SK-N-SH (cell line): ENCODE results near the gene KLHL22. TPM values are rescaled to one million over a fixed set of nuclear protein-coding genes. Genes with fewer than 3 reads are reported as not detected.

ENCODE experiments used
- CTCF ChIA-PET: fragments of 300-600, 350-600 bp; formaldehyde crosslinking; extraction: SDS; loops from one replicate; lab custom pipeline; 2021; lab: Yijun Ruan, JAX
- POLR2A ChIA-PET: fragments of 350-600 bp; sonication (Branson Sonifier 250); formaldehyde crosslinking; extraction: SDS; loops from one replicate; lab custom pipeline; 2020; ENCODE audit warnings: antibody characterized with exemption, inconsistent platforms; lab: Yijun Ruan, JAX
- DNase-seq: peaks from one replicate; pipeline ENCODE4 v3.0.0; 2012
- H2AFZ ChIP-seq: fragments of 200-600 bp; sonication (generic); 2 replicates; pipeline ENCODE4 v1.8.1; 2016; ENCODE audit warnings: antibody characterized with exemption, mild to moderate bottlenecking, low read depth
- H3F3A ChIP-seq: fragments of 200-600 bp; sonication (generic); replicated peaks from 2 replicates; pipeline ENCODE3; 2016; ENCODE audit warnings: antibody characterized with exemption, mild to moderate bottlenecking; ENCODE audit not compliant: insufficient read depth
- H3K27ac ChIP-seq, 2 experiments: fragments of 200-500 bp in 1 of 2; fragments of 200-600 bp in 1 of 2; sonication (Bioruptor generic) in 1 of 2; sonication (generic), shearing (Covaris generic) in 1 of 2; 2 replicates each; pipeline versions ENCODE4 v1.5.1 to v1.6.1; 2014 to 2016; ENCODE audit warnings: low read depth in 2 of 2, inconsistent platforms in 1 of 2, low read length in 1 of 2, mild to moderate bottlenecking in 1 of 2, mixed read lengths in 1 of 2
- H3K27me3 ChIP-seq: fragments of 200-600 bp; sonication (generic), shearing (Covaris generic); 2 replicates; pipeline ENCODE4 v1.6.1; 2016; ENCODE audit warnings: mixed run types; ENCODE audit not compliant: insufficient read depth
- H3K36me3 ChIP-seq, 2 experiments: fragments of 200-500 bp in 1 of 2; fragments of 200-600 bp in 1 of 2; sonication (Bioruptor generic) in 1 of 2; sonication (generic) in 1 of 2; replicated peaks in 1 of 2; 2 replicates each; pipeline versions ENCODE3 to v1.5.1; 2014 to 2016; ENCODE audit warnings: low read length in 1 of 2, mild to moderate bottlenecking in 1 of 2; ENCODE audit not compliant: insufficient read depth in 2 of 2, control insufficient read depth in 1 of 2
- H3K4me1 ChIP-seq, 2 experiments: fragments of 200-500 bp in 1 of 2; fragments of 200-600 bp in 1 of 2; sonication (Bioruptor generic) in 1 of 2; sonication (generic), shearing (Covaris generic) in 1 of 2; 2 replicates each; pipeline versions ENCODE4 v1.5.1 to v1.6.1; 2014 to 2016; ENCODE audit warnings: low read depth in 1 of 2, low read length in 1 of 2, mixed run types in 1 of 2; ENCODE audit not compliant: insufficient read depth in 2 of 2, control insufficient read depth in 1 of 2
- H3K4me2 ChIP-seq: fragments of 200-600 bp; sonication (generic), shearing (Covaris generic); 2 replicates; pipeline ENCODE4 v1.6.1; 2017; ENCODE audit warnings: mixed run types
- H3K4me3 ChIP-seq, 2 experiments: fragments of 200-500 bp in 1 of 2; fragments of 200-600 bp in 1 of 2; sonication (Bioruptor generic) in 1 of 2; sonication (generic), shearing (Covaris generic) in 1 of 2; 2 replicates each; pipeline versions ENCODE4 v1.5.1 to v1.8.1; 2014 to 2016; ENCODE audit warnings: low read depth in 2 of 2, inconsistent platforms in 1 of 2, low read length in 1 of 2, mild to moderate bottlenecking in 1 of 2, mixed read lengths in 1 of 2, moderate library complexity in 1 of 2
- H3K79me2 ChIP-seq: fragments of 200-600 bp; sonication (generic); 2 replicates; pipeline ENCODE4 v1.8.1; 2017; ENCODE audit warnings: mild to moderate bottlenecking; ENCODE audit not compliant: insufficient read depth
- H3K9ac ChIP-seq: fragments of 200-600 bp; sonication (generic); 2 replicates; pipeline ENCODE4 v1.6.1; 2017; ENCODE audit warnings: mixed run types
- H3K9me2 ChIP-seq: fragments of 200-600 bp; sonication (generic); 2 replicates; pipeline ENCODE4 v1.6.1; 2017; ENCODE audit warnings: mixed run types
- H3K9me3 ChIP-seq: fragments of 200-600 bp; sonication (generic); 2 replicates; pipeline ENCODE4 v1.6.1; 2017; ENCODE audit warnings: mixed run types, mild to moderate bottlenecking, moderate library complexity
- H4K20me1 ChIP-seq: fragments of 200-600 bp; sonication (generic); 2 replicates; pipeline ENCODE4 v1.6.1; 2017; ENCODE audit warnings: mild to moderate bottlenecking, mixed run types; ENCODE audit not compliant: insufficient read depth
- EZH2phosphoT487 ChIP-seq: fragments of 200-600 bp; sonication (generic); IDR thresholded peaks from 2 replicates; pipeline ENCODE4 v1.6.1; 2017; ENCODE audit warnings: low read depth, mixed run types, mild to moderate bottlenecking, antibody characterized with exemption, moderate library complexity, borderline replicate concordance
- FOXJ3 ChIP-seq: sonication (generic); formaldehyde crosslinking; IDR thresholded peaks from 2 replicates; pipeline ENCODE4 v1.5.1; 2020; ENCODE audit warnings: mild to moderate bottlenecking, missing genetic modification reagents
- MEF2A ChIP-seq: IDR thresholded peaks from 2 replicates; pipeline ENCODE4 v1.4.0; 2012; ENCODE audit warnings: low read depth, borderline replicate concordance
- POLR2AphosphoS5 ChIP-seq: IDR thresholded peaks from 2 replicates; pipeline ENCODE4 v1.6.1; 2012; ENCODE audit warnings: low read depth, low read length
- RAD21 ChIP-seq: IDR thresholded peaks from 2 replicates; pipeline ENCODE4 v1.6.1; 2012; ENCODE audit warnings: mild to moderate bottlenecking, low read length
- RCOR1 ChIP-seq: fragments of 150-350 bp; IDR thresholded peaks from 2 replicates; pipeline ENCODE4 v1.6.1; 2017; ENCODE audit warnings: antibody characterized with exemption, low read length
- RXRA ChIP-seq: IDR thresholded peaks from 2 replicates; pipeline ENCODE4 v1.4.0; 2012; ENCODE audit warnings: low read depth, mild to moderate bottlenecking, borderline replicate concordance
- TCF12 ChIP-seq: IDR thresholded peaks from 2 replicates; pipeline ENCODE4 v1.4.0; 2012
- YY1 ChIP-seq: IDR thresholded peaks from 2 replicates; pipeline ENCODE4 v1.4.0; 2012; ENCODE audit warnings: low read depth, mild to moderate bottlenecking
- ZBTB33 ChIP-seq: IDR thresholded peaks from 2 replicates; pipeline ENCODE4 v1.4.0; 2012; ENCODE audit warnings: low read depth, borderline replicate concordance
- WGBS: methylation state at CpG from one replicate; pipeline ENCODE4 v1.1.6; 2017; ENCODE audit warnings: low lambda C conversion rate; 5-methylcytosine and 5-hydroxymethylcytosine counted together
- polyA plus RNA-seq, 3 experiments: library from polyadenylated mRNA; depleted of rRNA; stranded (reverse); fragments of >200 nt; gene quantifications; 2 replicates each; pipeline ENCODE4 v1.2.3, GENCODE V29; 2012
- TF ChIP-seq, protein P1 (sequence below): IDR thresholded peaks from 2 replicates; pipeline ENCODE4 v1.4.0; 2012; ENCODE audit warnings: low read depth
- TF ChIP-seq, protein P2 (sequence below): fragments of 200-600 bp; sonication (generic); IDR thresholded peaks from 2 replicates; pipeline ENCODE4 v1.6.1; 2017; ENCODE audit warnings: antibody characterized with exemption, mild to moderate bottlenecking, moderate library complexity

KLHL22 gene
- polyA plus RNA-seq, 1 of the 3 experiments (the other 2 are of a cell fraction): 26.5 TPM

- DNase-seq: no peak
- Histone ChIP-seq H3K27ac (no peak overlapping the region), H3K27me3 (no peaks in the 10 kb centered on the region), H4K20me1 (peaks cover 62% of the 10 kb centered on the region), H3K9me3 (no peaks in the 10 kb centered on the region), H2AFZ (no peak overlapping the region), H3K79me2 (peaks cover 73% of the 10 kb centered on the region), H3F3A (no peaks in the 10 kb centered on the region), H3K9ac (no peak overlapping the region), H3K4me2 (peak overlapping the region; percentile 99), H3K36me3 (peaks cover 0 to 14% of the 10 kb centered on the region in 2 experiments), H3K9me2 (no peaks in the 10 kb centered on the region), H3K4me1 (peaks cover 19 to 28% of the 10 kb centered on the region in 2 experiments; a peak in 3 of 4 replicates), H3K4me3 (0 out of 4 replicates have a peak overlapping the region, but pooled peaks of 1 of the 2 experiments have one; percentile 96)
- ChIA-PET POLR2A (interaction anchor here (2.4 kb wide), 1 partner anchor 12 kb away, joined by 9 read pairs; no protein-coding TSS in a partner anchor), CTCF (interaction anchor here (0.8 to 6.4 kb wide), 4 partner anchors 12 to 64 kb away, joined by 3 to 38 read pairs (median 6); no protein-coding TSS in a partner anchor)
- WGBS: 90% methylated on average over 3 of the region's 3 CpGs
- TF ChIP-seq TCF12: no peak
- no peak for TF ChIP-seq FOXJ3 (CRISPR knock-in tag)
- TF ChIP-seq RAD21: no peak
- no peak for TF ChIP-seq MEF2A
- no peak for TF ChIP-seq YY1
- TF ChIP-seq, protein P1, sequence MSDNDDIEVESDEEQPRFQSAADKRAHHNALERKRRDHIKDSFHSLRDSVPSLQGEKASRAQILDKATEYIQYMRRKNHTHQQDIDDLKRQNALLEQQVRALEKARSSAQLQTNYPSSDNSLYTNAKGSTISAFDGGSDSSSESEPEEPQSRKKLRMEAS: no peak
- TF ChIP-seq RXRA: no peak
- no peak for TF ChIP-seq RCOR1
- TF ChIP-seq EZH2phosphoT487: no peak
- TF ChIP-seq, protein P2, sequence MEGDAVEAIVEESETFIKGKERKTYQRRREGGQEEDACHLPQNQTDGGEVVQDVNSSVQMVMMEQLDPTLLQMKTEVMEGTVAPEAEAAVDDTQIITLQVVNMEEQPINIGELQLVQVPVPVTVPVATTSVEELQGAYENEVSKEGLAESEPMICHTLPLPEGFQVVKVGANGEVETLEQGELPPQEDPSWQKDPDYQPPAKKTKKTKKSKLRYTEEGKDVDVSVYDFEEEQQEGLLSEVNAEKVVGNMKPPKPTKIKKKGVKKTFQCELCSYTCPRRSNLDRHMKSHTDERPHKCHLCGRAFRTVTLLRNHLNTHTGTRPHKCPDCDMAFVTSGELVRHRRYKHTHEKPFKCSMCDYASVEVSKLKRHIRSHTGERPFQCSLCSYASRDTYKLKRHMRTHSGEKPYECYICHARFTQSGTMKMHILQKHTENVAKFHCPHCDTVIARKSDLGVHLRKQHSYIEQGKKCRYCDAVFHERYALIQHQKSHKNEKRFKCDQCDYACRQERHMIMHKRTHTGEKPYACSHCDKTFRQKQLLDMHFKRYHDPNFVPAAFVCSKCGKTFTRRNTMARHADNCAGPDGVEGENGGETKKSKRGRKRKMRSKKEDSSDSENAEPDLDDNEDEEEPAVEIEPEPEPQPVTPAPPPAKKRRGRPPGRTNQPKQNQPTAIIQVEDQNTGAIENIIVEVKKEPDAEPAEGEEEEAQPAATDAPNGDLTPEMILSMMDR: no peak
- TF ChIP-seq ZBTB33: no peak
Observed at GRCh38 chr22:20434773-20435172, 60.8 kb downstream of the KLHL22 start.

- H3K9ac ChIP-seq: no peak overlapping the region
- peaks cover 66% of the 10 kb centered on the region for H4K20me1 ChIP-seq
- no peak overlapping the region for H3K4me3 ChIP-seq
- H2AFZ ChIP-seq: no peak overlapping the region
- ChIA-PET POLR2A (interaction anchor here (2.4 kb wide), 1 partner anchor 11 kb away, joined by 9 read pairs; no protein-coding TSS in a partner anchor), CTCF (interaction anchor here (0.9 to 6.4 kb wide), 3 partner anchors 11 to 22 kb away, joined by 3 to 38 read pairs (median 8); no protein-coding TSS in a partner anchor)
- H3K9me2 ChIP-seq: no peaks in the 10 kb centered on the region
- H3K27ac ChIP-seq: no peak overlapping the region
- H3K4me2 ChIP-seq: no peak overlapping the region
- peaks cover 19 to 28% of the 10 kb centered on the region in 2 experiments; a peak in 3 of 4 replicates for H3K4me1 ChIP-seq
- H3K9me3 ChIP-seq: no peaks in the 10 kb centered on the region
- 96% methylated on average over 12 of the region's 12 CpGs for WGBS
- DNase-seq: no peak
- H3K27me3 ChIP-seq: no peaks in the 10 kb centered on the region
- H3F3A ChIP-seq: no peaks in the 10 kb centered on the region
- peaks cover 0 to 19% of the 10 kb centered on the region in 2 experiments for H3K36me3 ChIP-seq
- TF ChIP-seq POLR2AphosphoS5: no peak
- H3K79me2 ChIP-seq: peaks cover 73% of the 10 kb centered on the region
Observed at GRCh38 chr22:20434264-20434751, 61.3 kb downstream of the KLHL22 start.
